HEK293T (cell line): Measurements from ENCODE around the gene GRIFIN.

Experiments used
- CTCF ChIA-PET: fragments of 350-600 bp; formaldehyde crosslinking; extraction: SDS; loops from one replicate; lab custom pipeline; 2021; ENCODE audit warnings: antibody characterized with exemption, inconsistent platforms; lab: Yijun Ruan, JAX
- POLR2A ChIA-PET: fragments of 350-600 bp; formaldehyde crosslinking; extraction: SDS; loops from one replicate; lab custom pipeline; 2020; ENCODE audit warnings: antibody characterized with exemption, inconsistent platforms; lab: Yijun Ruan, JAX
- DNase-seq: peaks from one replicate; pipeline ENCODE4 v3.0.0; 2012; ENCODE audit warnings: mixed read lengths; ENCODE audit errors: extremely low spot score
- ARNT ChIP-seq: fragments of 450-650 bp; IDR thresholded peaks from 2 replicates; pipeline ENCODE4 v1.6.1; 2017; ENCODE audit warnings: mild to moderate bottlenecking
- BHLHE40 ChIP-seq: fragments of 450-650 bp; IDR thresholded peaks from 2 replicates; pipeline ENCODE4 v1.6.1; 2016; ENCODE audit warnings: mild to moderate bottlenecking, moderate library complexity, borderline replicate concordance
- CTBP1 ChIP-seq: fragments of 450-650 bp; IDR thresholded peaks from 2 replicates; pipeline ENCODE4 v1.6.1; 2016; ENCODE audit warnings: borderline replicate concordance
- ELF4 ChIP-seq: fragments of 450-650 bp; IDR thresholded peaks from 2 replicates; pipeline ENCODE4 v1.6.1; 2017; ENCODE audit warnings: antibody characterized with exemption
- FOXA1 ChIP-seq: fragments of 450-650 bp; IDR thresholded peaks from 2 replicates; pipeline ENCODE4 v1.6.1; 2016; ENCODE audit warnings: mild to moderate bottlenecking
- FOXK2 ChIP-seq: fragments of 450-650 bp; IDR thresholded peaks from 2 replicates; pipeline ENCODE4 v1.6.1; 2016; ENCODE audit warnings: mild to moderate bottlenecking
- FOXM1 ChIP-seq: fragments of 450-650 bp; IDR thresholded peaks from 2 replicates; pipeline ENCODE4 v1.6.1; 2017; ENCODE audit warnings: mild to moderate bottlenecking, borderline replicate concordance
- HDGF ChIP-seq: fragments of 450-650 bp; IDR thresholded peaks from 2 replicates; pipeline ENCODE4 v1.6.1; 2017; ENCODE audit warnings: antibody characterized with exemption, borderline replicate concordance
- L3MBTL2 ChIP-seq: fragments of 450-650 bp; conservative IDR thresholded peaks from 2 replicates; pipeline ENCODE4 v1.6.1; 2016; ENCODE audit warnings: mild to moderate bottlenecking
- LEF1 ChIP-seq: fragments of 450-650 bp; IDR thresholded peaks from 2 replicates; pipeline ENCODE4 v1.6.1; 2017; ENCODE audit warnings: mild to moderate bottlenecking, borderline replicate concordance
- NFRKB ChIP-seq: fragments of 450-650 bp; IDR thresholded peaks from 2 replicates; pipeline ENCODE4 v1.6.1; 2016; ENCODE audit warnings: mild to moderate bottlenecking, moderate library complexity
- SP1 ChIP-seq: fragments of 450-650 bp; IDR thresholded peaks from 2 replicates; pipeline ENCODE4 v1.6.1; 2017
- SUZ12 ChIP-seq: fragments of 450-650 bp; IDR thresholded peaks from 2 replicates; pipeline ENCODE4 v1.6.1; 2016; ENCODE audit warnings: mild to moderate bottlenecking
- TARDBP ChIP-seq: fragments of 450-650 bp; IDR thresholded peaks from 2 replicates; pipeline ENCODE4 v1.6.1; 2016
- ZNF384 ChIP-seq: fragments of 450-650 bp; IDR thresholded peaks from 2 replicates; pipeline ENCODE4 v1.6.1; 2016
- TF ChIP-seq, protein P1 (sequence below): fragments of 450-650 bp; IDR thresholded peaks from 2 replicates; pipeline ENCODE4 v1.6.1; 2016

GRIFIN gene

DNA sequence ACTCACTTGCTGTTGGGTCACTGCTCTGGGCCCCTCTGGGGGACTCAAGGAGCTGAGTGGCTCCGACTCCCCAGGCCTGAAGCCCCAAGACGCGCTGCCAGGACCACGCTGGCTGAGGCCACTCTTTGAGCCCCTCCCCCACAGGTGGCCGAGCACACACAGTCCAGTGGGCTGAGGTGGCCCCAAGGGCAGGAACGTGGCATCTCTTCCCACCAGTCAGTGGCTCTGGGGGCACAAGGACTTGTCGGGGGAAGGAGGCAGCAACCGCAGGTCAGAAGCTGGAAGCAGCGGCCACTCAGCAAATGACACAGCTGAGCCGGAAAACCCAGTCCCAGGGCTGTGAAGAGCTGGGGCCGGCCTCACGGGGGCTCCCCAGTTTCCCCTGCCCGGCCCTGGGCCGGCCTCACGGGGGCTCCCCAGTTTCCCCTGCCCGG lies 24.1 kb downstream of the GRIFIN start:
- POLR2A ChIA-PET = interaction anchor here (0.9 kb wide), 1 partner anchor 49 kb away, joined by 3 read pairs; the partner anchor contains the start of gene CHST12

DNA sequence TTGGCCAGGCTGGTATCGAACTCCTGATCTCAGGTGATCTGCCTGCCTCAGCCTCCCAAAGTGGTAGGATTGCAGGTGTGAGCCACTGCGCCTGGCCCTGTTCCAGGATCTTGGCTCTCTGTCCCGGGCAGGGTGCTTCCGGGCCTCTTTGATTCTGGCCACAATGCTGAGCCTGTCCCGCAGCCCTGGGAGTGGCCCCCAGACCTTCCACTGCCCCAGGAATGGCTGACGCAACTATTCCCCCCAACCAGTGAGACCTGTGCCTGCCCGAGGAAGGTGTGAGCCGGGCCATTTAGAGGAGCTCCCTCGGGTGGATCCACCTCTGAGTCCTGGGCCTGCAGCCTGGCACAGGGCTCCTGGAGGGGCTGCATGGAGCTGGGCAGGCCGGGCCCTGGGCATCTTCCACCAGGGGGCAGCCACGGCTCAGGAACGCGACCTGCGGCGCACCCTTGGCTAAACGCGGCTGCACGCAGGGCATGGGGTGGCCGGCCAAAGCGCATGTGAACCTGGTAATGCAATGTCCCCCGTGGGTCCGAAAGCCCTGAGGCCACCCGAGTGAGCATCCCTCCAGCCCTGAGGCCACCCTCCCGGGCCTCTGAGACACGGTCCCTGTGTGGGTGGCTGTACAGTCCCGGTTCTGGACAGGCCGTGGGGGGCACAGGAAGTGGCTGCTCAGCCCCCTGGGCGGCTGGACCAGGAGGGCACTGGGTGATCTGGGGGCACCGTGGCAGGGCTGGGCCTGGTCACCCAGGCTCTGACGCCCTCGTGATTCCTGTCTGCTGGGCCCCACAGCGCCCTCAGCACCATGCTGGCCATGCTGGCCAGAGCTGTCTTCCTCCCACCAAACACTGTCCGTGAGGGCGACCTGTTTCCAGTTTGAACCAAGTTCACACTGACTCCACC lies 24.8 kb downstream of the GRIFIN start:
- CTCF ChIA-PET = interaction anchor here (0.5 to 7.5 kb wide), 6 partner anchors 17 to 268 kb away, joined by 3 to 79 read pairs (median 3); no protein-coding TSS in a partner anchor
- no peak for TF ChIP-seq CTBP1
- TF ChIP-seq BHLHE40 = no peak
- peak; percentile 24; the same call in 1 of the 2 replicates for TF ChIP-seq L3MBTL2
- DNase-seq = peak; percentile 84
- POLR2A ChIA-PET = interaction anchor here (0.9 to 2.1 kb wide), 2 partner anchors 17 to 48 kb away, joined by 3 to 9 read pairs; partner anchors contain the start of gene CHST12

More for the DNA sequence above, 24.1 kb downstream of the GRIFIN start:
- no peak for DNase-seq
- TF ChIP-seq SUZ12 (no peak), TARDBP (no peak), SP1 (no peak), LEF1 (no peak), NFRKB (no peak), L3MBTL2 (no peak), FOXK2 (no peak), FOXM1 (no peak), ZNF384 (no peak), FOXA1 (no peak), BHLHE40 (no peak), ELF4 (no peak), CTBP1 (no peak), ARNT (no peak), HDGF (no peak)
- TF ChIP-seq, protein P1, sequence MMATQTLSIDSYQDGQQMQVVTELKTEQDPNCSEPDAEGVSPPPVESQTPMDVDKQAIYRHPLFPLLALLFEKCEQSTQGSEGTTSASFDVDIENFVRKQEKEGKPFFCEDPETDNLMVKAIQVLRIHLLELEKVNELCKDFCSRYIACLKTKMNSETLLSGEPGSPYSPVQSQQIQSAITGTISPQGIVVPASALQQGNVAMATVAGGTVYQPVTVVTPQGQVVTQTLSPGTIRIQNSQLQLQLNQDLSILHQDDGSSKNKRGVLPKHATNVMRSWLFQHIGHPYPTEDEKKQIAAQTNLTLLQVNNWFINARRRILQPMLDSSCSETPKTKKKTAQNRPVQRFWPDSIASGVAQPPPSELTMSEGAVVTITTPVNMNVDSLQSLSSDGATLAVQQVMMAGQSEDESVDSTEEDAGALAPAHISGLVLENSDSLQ = no peak
- CTCF ChIA-PET = interaction anchor here (0.6 to 7.5 kb wide), 5 partner anchors 16 to 229 kb away, joined by 3 to 79 read pairs (median 3); no protein-coding TSS in a partner anchor

DNA sequence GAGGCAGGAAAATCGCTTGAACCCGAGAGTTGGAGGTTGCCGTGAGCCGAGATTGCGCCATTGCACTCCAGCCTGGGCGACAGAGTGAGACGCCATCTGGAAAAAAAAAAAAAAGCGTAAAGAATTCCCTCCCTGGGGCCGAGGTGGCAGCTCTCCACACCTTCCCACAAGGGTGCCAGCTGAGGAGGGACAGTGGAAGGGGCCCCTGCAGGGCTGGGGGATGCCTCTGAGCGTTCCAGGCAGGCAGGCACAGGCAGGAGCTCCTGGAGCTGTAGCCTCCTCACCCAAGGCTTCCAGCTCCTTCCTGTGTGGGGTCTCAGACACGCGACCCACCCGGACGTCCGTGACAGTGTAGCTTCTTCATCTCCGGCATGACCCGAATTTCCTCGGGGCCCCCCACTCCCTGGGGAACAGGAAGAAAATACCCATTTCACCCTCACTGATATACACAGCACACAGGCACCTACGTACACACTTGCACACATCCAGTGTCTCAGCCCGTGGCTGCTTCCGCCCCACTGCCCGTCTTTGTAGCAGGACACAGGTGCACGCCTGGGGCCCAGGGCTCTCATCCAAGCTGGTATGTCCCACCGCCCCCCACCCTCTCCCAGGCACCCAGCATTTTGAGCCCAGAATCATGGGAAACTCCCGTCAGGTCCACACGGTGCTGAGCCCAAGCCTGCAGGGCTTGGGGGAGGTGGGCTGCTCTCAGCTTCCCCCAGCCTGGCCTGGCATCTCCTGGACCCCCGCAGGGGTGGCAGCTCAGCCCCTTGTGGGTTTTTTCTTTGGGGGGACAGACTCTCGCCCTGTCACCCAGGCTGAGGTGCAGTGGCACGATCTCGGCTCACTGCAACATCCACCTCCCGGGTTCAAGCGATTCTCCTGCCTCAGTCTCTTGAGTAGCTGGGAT lies 25.7 kb downstream of the GRIFIN start:
- no peak for DNase-seq
- ChIA-PET POLR2A (interaction anchor here (2.1 kb wide), 1 partner anchor 18 kb away, joined by 9 read pairs; no protein-coding TSS in a partner anchor), CTCF (interaction anchor here (0.5 to 7.5 kb wide), 5 partner anchors 18 to 269 kb away, joined by 3 to 79 read pairs (median 3); no protein-coding TSS in a partner anchor)
- TF ChIP-seq LEF1 (no peak), TARDBP (no peak), ZNF384 (no peak), SUZ12 (no peak), FOXK2 (no peak), NFRKB (no peak), CTBP1 (no peak), ELF4 (no peak), ARNT (no peak), BHLHE40 (no peak), FOXA1 (no peak), SP1 (no peak), FOXM1 (no peak), L3MBTL2 (no peak), HDGF (no peak)
- TF ChIP-seq, protein P1 = no peak

DNA sequence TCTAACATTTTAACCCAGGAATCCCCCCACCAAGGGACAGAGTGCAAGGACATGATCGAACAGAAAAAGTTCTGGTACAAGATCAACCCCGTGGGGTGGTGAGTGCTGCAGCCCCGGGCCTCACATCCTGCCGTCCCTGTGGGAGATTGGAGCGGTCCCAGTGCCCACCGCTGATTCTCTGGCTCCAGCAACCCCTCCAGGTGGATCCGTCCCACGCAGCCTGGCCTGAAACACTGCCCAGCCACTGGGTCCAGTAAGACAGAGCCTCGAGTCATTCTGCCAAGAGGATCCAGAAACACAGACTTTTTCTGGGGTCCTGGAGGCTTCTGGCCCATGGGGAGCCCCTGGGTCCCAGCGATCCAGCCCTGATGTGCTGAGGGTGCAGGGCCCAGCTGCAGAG lies 29.5 kb downstream of the GRIFIN start:
- POLR2A ChIA-PET = no interaction called here
- no peak for DNase-seq
- TF ChIP-seq SUZ12 (no peak), SP1 (no peak), ZNF384 (no peak), TARDBP (no peak), ELF4 (no peak), FOXK2 (no peak), CTBP1 (no peak), BHLHE40 (no peak), FOXM1 (no peak), NFRKB (no peak), HDGF (no peak), FOXA1 (no peak), L3MBTL2 (no peak), LEF1 (no peak)
- TF ChIP-seq, protein P1 = no peak
- CTCF ChIA-PET = no interaction called here
